HL-60 (cell line): Measurements from ENCODE around the gene UQCR11.

Source experiments
- DNase-seq, 2 experiments: peaks; one replicate each; pipeline ENCODE4 v3.0.0-alpha.2; 2010 to 2020; ENCODE audit warnings: low read depth in 1 of 2, low spot score in 1 of 2
- H3K27ac ChIP-seq: fragments of 250-450 bp; sonication (Bioruptor Pico); replicated peaks from 2 replicates; pipeline ENCODE4 v1.5.1; 2020; ENCODE audit warnings: mild to moderate bottlenecking, moderate library complexity
- H3K27me3 ChIP-seq: fragments of 250-450 bp; sonication (Bioruptor Pico); 2 replicates; pipeline ENCODE4 v1.5.1; 2021; ENCODE audit warnings: mild to moderate bottlenecking, moderate library complexity; ENCODE audit not compliant: insufficient read depth, poor library complexity, severe bottlenecking
- H3K4me3 ChIP-seq: replicated peaks from 2 replicates; pipeline ENCODE4 v1.5.1; 2011; ENCODE audit warnings: mild to moderate bottlenecking, control low read depth, low read length; ENCODE audit not compliant: insufficient read depth
- CTCF ChIP-seq: IDR thresholded peaks from one replicate; pipeline ENCODE4 v1.5.1; 2011; ENCODE audit warnings: low read length, control low read depth, inconsistent platforms; ENCODE audit not compliant: insufficient read depth
- GABPA ChIP-seq: IDR thresholded peaks from 2 replicates; pipeline ENCODE4 v1.6.1; 2012; ENCODE audit warnings: low read depth
- POLR2AphosphoS5 ChIP-seq: IDR thresholded peaks from 2 replicates; pipeline ENCODE4 v1.6.1; 2012; ENCODE audit warnings: low read depth
- SPI1 ChIP-seq: IDR thresholded peaks from 2 replicates; pipeline ENCODE4 v1.6.1; 2012; ENCODE audit warnings: low read depth, mild to moderate bottlenecking, borderline replicate concordance
- TF ChIP-seq, protein P1 (sequence below): IDR thresholded peaks from 2 replicates; pipeline ENCODE4 v1.6.1; 2012; ENCODE audit warnings: low read depth; ENCODE audit not compliant: insufficient replicate concordance

Gene UQCR11

DNA sequence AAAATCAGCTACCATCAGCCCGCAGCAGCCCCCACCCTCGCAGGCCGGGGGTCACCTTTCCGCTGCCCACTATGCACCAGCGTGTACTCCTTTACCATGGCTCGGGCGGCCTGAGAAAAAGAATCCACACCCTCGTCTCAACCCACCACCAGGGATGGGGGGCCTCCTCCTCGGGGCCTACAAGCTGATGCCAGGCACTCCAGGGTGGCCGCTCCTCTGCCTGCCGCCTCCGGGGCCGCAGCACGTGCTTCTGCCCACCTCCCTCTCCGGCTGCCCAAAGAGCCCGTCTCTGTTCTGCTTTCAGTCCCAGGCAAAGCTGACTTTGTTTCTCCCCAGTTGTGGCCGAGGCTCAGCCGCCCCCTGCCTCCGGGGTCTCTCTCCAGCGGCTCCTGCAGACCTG, 26.0 kb downstream of the UQCR11 start:
- Histone ChIP-seq H3K27ac (no peak overlapping the region), H3K4me3 (no peak overlapping the region), H3K27me3 (no peaks in the 10 kb centered on the region)
- TF ChIP-seq, protein P1, sequence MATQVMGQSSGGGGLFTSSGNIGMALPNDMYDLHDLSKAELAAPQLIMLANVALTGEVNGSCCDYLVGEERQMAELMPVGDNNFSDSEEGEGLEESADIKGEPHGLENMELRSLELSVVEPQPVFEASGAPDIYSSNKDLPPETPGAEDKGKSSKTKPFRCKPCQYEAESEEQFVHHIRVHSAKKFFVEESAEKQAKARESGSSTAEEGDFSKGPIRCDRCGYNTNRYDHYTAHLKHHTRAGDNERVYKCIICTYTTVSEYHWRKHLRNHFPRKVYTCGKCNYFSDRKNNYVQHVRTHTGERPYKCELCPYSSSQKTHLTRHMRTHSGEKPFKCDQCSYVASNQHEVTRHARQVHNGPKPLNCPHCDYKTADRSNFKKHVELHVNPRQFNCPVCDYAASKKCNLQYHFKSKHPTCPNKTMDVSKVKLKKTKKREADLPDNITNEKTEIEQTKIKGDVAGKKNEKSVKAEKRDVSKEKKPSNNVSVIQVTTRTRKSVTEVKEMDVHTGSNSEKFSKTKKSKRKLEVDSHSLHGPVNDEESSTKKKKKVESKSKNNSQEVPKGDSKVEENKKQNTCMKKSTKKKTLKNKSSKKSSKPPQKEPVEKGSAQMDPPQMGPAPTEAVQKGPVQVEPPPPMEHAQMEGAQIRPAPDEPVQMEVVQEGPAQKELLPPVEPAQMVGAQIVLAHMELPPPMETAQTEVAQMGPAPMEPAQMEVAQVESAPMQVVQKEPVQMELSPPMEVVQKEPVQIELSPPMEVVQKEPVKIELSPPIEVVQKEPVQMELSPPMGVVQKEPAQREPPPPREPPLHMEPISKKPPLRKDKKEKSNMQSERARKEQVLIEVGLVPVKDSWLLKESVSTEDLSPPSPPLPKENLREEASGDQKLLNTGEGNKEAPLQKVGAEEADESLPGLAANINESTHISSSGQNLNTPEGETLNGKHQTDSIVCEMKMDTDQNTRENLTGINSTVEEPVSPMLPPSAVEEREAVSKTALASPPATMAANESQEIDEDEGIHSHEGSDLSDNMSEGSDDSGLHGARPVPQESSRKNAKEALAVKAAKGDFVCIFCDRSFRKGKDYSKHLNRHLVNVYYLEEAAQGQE: no peak
- TF ChIP-seq SPI1 (no peak), GABPA (no peak), CTCF (no peak), POLR2AphosphoS5 (no peak)
- DNase-seq: no peak

- Histone ChIP-seq H3K27ac (no peak overlapping the region), H3K4me3 (no peak overlapping the region), H3K27me3 (no peaks in the 10 kb centered on the region)
- DNase-seq: no peak
- TF ChIP-seq POLR2AphosphoS5: no peak
- no peak for TF ChIP-seq SPI1
- no peak for TF ChIP-seq CTCF
- no peak for TF ChIP-seq GABPA
- TF ChIP-seq, protein P1: no peak
Measured at GRCh38 chr19:1577929-1578618, 27.2 kb downstream of the UQCR11 start.

DNA sequence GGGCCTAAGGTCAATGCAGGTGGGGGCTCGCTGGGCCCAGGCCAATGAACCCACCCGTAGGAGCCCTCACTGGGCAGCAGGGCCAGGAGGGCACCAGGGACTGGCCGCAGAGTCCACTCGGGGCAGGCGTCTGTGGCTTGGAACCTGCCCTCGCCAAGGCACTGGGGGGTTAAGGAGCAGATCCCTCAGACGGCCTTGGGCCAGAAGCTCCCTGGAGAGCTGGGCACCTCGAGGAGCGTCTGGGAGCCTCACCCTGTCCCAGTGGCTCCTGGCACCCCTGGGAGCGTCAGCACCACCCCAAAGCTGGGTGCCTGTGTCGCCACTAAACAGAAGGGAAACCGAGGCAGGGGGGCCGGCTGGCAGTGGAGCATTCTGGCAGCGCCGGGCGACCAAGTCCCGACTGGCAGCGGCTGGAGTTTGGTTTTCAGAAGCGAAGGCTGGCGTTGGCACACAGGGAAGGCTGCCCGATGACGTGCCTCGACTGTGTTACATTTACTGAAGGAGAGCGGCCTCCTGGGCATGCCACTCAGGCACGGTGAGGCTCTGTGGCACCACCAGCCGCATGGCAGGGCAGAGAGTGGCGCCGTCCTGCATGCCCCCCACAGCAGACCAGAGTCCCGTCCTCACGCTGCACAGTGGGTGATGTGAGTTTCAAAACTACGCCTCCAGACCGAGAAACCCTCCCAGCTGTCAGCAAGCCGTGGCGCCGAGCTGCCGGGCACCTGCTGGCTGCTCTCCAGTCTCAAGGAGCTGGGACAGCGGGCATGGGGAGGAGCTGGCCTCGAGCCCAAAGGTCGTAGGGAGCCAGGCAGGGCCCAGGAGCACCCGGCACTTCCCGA, 28.0 kb downstream of the UQCR11 start:
- Histone ChIP-seq H3K4me3 (no peak overlapping the region), H3K27ac (no peak overlapping the region), H3K27me3 (no peaks in the 10 kb centered on the region)
- TF ChIP-seq GABPA (no peak), SPI1 (no peak), POLR2AphosphoS5 (no peak), CTCF (no peak)
- TF ChIP-seq, protein P1: no peak
- no peak for DNase-seq
